Measurements from ENCODE around the gene TLE3.
A peak's percentile ranks its signal among the peaks of the same experiment; 100 is the strongest.

Gene TLE3

DNA sequence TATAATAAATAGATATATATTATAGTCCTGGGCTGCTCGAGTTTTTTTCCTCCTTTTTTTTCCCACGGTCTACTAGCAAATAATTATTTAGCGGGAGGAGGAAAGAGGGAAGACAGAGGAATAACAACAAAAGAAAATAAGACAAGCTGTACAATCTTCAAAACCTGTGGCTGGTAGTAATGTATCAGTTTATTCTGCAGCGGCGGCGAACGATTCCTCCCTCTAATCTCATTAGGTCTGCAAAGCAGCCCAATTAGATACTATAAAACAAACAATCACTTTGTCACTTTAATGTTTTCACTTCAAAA lies 390 bp upstream of the TLE3 start:
- ChIA-PET POLR2A (interaction anchor here (0.8 to 2.2 kb wide), 9 partner anchors 9 to 635 kb away, joined by 3 to 9 read pairs (median 4); no protein-coding TSS in a partner anchor), CTCF (interaction anchor here (0.7 to 2.1 kb wide), 8 partner anchors 264 to 628 kb away, joined by 3 to 10 read pairs (median 4); no protein-coding TSS in a partner anchor)
- TF ChIP-seq, protein P1, sequence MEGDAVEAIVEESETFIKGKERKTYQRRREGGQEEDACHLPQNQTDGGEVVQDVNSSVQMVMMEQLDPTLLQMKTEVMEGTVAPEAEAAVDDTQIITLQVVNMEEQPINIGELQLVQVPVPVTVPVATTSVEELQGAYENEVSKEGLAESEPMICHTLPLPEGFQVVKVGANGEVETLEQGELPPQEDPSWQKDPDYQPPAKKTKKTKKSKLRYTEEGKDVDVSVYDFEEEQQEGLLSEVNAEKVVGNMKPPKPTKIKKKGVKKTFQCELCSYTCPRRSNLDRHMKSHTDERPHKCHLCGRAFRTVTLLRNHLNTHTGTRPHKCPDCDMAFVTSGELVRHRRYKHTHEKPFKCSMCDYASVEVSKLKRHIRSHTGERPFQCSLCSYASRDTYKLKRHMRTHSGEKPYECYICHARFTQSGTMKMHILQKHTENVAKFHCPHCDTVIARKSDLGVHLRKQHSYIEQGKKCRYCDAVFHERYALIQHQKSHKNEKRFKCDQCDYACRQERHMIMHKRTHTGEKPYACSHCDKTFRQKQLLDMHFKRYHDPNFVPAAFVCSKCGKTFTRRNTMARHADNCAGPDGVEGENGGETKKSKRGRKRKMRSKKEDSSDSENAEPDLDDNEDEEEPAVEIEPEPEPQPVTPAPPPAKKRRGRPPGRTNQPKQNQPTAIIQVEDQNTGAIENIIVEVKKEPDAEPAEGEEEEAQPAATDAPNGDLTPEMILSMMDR (IDR thresholded peaks at IDR 0.05; ENCODE audit: insufficient read depth, low read length, missing control alignments): no peak
- no peak for DNase-seq (ENCODE audit: low read depth, low spot score)
- H3K4me3 ChIP-seq (ENCODE audit: low read depth, low read length): peak overlapping the region; percentile 56

DNA sequence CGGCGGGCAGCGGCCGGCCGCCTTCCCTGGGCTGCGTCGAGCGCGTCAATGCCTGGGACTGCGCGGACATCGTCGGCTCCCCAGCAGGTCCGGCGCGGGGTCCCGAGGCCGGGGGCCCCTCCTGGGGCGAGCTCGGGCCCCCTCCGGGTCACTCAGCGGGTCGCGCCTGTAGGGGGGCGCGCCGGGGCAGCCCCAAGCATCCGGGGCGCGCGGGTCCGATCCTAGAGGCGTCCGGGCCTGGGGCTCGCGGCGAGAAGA lies 725 bp downstream of the TLE3 start:
- DNase-seq (ENCODE audit: low read depth, low spot score): no peak
- ChIA-PET CTCF (interaction anchor here (0.7 to 2.1 kb wide), 4 partner anchors 368 to 520 kb away, joined by 3 to 10 read pairs (median 6); no protein-coding TSS in a partner anchor), POLR2A (interaction anchor here (0.6 to 1.3 kb wide), 2 partner anchors 222 to 232 kb away, joined by 3 to 4 read pairs; no protein-coding TSS in a partner anchor)
- H3K4me3 ChIP-seq (ENCODE audit: low read depth, low read length): peak overlapping the region; percentile 78
- TF ChIP-seq, protein P1 (IDR thresholded peaks at IDR 0.05; ENCODE audit: insufficient read depth, low read length, missing control alignments): no peak

DNA sequence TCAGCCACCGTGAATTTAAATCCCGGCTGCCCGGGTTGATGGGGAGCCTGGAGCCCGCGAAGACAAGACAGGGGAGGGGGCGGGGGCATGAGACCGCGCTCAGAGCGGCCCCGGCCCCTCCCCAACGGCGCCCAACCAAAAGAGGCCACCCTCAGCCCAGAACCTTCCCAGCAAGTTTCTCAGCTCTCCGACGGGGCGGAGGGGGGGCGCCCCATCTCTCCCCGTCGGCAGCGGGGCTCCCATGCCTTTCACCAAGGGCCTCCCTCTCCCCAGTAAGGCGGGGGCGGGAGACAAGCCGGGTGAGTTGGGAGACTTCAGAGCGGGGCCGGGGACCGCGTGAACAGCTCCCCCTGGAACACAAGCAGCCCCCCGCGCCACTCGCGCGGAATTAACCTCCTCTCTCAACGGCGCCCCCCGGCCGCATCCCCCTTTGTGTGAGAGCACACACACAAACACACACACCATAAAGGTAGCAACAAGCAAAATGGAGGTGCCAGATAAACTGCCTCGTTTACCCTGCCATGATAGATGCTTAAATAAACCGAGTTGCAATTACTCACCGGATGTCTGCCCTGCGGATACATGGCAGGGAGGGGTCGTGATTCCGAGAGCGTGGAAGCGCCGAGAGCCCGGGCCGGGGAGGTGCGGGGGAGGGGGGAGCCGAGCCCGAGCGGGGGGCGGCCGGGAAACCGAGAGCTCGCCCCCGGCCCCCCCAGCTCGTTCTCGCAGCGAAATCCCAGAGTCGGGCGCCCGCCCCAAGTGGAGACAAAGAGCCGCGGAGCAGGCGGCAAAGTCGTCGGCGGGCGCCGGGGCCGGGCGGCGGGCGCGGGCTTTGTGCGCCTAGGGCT lies 1.3 kb downstream of the TLE3 start:
- DNase-seq (ENCODE audit: low read depth, low spot score): no peak
- TF ChIP-seq, protein P1 (IDR thresholded peaks at IDR 0.05; ENCODE audit: insufficient read depth, low read length, missing control alignments): no peak
- H3K4me3 ChIP-seq (ENCODE audit: low read depth, low read length): peak overlapping the region; percentile 78
- POLR2A ChIA-PET: interaction anchor here (0.6 kb wide), 1 partner anchor 528 kb away, joined by 3 read pairs; no protein-coding TSS in a partner anchor
- CTCF ChIA-PET: interaction anchor here (0.8 to 1.7 kb wide), 6 partner anchors 10 to 631 kb away, joined by 3 to 7 read pairs (median 4); no protein-coding TSS in a partner anchor

DNA sequence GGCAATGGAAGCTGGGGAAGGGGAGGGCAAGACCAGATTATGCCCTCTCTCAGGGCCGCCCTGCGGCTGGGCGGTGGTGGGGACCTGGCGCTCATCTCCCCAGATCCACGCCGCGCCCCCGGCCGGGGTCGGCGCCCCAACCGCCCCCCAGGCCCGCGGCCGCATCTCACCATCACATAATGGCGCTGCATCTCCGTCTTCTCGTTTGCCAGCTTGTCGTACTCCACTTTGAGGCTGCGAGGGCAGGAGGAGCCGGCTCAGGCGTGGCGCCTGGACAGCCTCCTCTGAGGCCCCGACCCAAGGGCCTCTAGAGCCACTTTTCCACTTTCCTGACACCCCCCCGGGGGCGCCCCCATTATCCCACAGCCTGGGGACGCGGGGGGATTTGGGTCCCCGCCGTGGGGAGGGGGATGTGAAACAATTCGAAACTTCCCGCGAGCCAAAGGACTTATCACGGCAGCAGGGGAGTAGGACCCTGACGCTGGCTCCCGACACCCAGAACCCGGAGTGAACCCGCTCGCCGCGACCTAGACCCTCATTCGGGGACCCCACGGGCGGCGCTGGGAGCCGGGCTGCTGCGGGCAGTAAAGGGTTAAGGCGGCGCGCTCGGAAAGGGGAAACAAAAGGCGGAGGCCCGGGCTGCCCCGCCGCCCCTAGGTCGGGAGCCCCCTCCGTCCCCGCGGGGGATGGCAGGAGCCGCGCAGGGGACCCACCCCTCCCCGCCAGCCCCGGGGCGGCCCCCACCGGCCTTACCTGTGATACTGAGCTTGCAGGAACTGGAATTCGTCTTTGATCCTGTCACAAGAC lies 2.1 kb downstream of the TLE3 start:
- DNase-seq (ENCODE audit: low read depth, low spot score): no peak
- POLR2A ChIA-PET: interaction anchor here (0.6 kb wide), 1 partner anchor 527 kb away, joined by 3 read pairs; no protein-coding TSS in a partner anchor
- peak overlapping the region; percentile 78 for H3K4me3 ChIP-seq (ENCODE audit: low read depth, low read length)
- TF ChIP-seq, protein P1 (IDR thresholded peaks at IDR 0.05; ENCODE audit: insufficient read depth, low read length, missing control alignments): no peak
- CTCF ChIA-PET: interaction anchor here (1.0 to 1.2 kb wide), 5 partner anchors 9 to 367 kb away, joined by 3 to 4 read pairs (median 3); no protein-coding TSS in a partner anchor

DNA sequence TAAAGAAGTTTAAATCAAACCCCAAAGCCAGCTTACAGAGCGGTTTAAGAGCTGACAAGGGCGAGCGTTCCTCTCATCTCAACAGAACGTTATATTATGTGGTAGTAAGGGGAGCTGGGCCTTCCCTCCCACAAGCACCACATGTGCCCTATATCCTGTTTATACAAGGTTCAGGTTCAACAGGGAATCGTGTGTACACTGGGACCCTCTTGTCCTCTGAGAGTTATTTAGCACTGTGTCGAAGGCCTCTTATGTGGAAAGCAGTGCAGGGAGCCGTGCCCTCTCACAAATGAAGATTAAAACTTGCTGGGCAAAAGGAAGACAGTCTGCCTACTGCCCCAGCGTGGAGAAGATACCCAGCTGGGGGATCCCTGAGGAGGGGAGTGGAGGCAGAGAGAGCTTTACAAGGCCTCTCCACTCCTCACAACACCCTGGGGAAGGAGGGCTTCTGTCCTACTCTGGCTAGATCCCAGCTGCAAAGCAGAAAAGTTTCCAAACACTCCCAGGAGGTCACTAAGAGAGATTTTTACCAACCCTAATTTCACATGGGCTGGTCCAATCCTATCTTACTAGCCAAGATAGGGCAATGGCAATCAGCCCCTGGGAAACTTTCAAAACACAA lies 2.9 kb downstream of the TLE3 start:
- POLR2A ChIA-PET: no interaction called here
- H3K4me3 ChIP-seq (ENCODE audit: low read depth, low read length): peak overlapping the region; percentile 78
- CTCF ChIA-PET: interaction anchor here (0.9 to 1.0 kb wide), 2 partner anchors 60 to 571 kb away, joined by 3 to 5 read pairs; no protein-coding TSS in a partner anchor
- TF ChIP-seq, protein P1 (IDR thresholded peaks at IDR 0.05; ENCODE audit: insufficient read depth, low read length, missing control alignments): no peak
- no peak for DNase-seq (ENCODE audit: low read depth, low spot score)
